NCI-H82 (cell line): ENCODE measurements around the gene RABL6.
"Not testable (repeated sequence)": the region's sequence is repeated elsewhere in the genome, so short reads cannot be mapped to it uniquely, and the experiment has no call there.

Source experiments
- DNase-seq: peaks from one replicate; lab custom pipeline; 2025; lab: John Stamatoyannopoulos, UW

The RABL6 gene

DNA sequence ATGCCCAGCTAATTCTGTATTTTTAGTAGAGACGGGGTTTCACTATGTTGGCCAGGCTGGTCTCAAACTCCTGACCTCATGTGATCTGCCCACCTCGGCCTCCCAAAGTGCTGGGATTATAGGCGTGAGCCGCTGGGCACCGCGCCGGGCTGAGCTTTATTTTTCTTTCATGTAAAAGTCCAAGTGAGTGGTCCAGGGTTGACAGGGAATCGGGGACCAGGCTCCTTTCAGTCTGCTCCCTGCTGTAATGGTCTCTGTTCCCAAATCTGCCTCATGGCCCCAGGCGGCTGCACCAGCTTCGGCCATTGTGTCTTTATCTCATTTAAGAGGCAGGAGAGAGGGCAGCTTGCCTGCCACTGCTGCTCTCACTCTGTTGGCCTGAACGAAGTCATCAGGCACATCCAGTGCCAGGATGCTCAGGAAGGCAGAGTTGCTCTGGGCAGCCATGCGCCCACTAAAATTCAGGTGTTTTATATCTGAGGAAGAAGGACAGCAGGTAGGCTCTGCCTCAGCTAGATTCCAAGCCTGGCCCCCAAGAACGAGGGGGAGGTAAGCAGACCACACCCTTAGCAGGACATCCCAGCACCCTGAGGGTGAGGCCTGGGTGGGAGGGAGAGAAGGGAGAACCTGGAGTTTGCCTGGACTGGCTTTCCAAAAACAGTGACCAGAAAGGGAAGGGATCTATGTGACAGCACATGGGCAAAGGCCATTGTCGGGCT lies 13.3 kb upstream of the RABL6 start:
- no peak for DNase-seq

DNA sequence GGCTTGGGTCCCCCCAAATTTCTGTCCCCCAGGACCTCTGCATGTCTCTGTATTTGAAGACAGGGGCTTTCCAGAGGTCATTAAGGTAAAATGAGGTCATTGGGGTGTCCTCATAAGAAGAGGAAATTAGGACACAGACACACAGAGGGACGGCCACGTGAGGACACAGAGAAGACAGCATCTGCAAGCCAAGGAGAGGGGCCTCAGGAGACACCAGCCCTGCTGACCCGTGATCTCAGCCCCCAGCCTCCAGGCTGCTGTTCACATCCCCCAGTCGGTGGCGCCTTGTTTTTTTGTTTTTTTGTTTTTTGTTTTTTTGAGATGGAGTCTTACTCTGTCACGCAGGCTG lies 12.8 kb upstream of the RABL6 start:
- no peak for DNase-seq

DNA sequence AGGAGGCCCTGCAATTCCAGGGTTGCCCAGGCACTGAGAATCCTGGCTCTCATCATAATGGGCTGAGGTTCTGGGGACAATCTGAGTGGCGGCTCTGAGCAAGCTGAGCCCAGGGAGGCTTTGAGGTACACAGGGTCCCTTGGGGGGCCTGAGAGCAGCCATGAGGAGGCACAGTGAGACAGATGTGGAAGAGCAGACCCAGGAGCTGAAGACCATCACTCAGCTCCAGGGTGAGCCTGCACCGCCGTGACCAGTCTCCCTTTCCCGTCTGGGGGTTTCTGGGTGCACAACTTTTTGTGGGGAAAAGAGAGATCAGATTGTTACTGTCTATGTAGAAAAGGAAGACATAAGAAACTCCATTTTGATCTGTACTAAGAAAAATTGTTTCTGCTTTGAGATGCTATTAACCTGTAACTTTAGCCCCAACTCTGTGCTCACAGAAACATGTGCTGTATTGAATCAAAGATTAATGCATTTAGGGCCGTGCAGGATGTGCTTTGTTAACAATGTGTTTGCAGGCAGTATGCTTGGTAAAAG lies 11.4 kb upstream of the RABL6 start, which contains the start of gene CCDC183:
Gene CCDC183, plus strand, starts transcription at position 101 of the 537 bp plus-strand sequence. Its CDS starts 60 bp downstream, at position 161.
- DNase-seq = no peak

DNA sequence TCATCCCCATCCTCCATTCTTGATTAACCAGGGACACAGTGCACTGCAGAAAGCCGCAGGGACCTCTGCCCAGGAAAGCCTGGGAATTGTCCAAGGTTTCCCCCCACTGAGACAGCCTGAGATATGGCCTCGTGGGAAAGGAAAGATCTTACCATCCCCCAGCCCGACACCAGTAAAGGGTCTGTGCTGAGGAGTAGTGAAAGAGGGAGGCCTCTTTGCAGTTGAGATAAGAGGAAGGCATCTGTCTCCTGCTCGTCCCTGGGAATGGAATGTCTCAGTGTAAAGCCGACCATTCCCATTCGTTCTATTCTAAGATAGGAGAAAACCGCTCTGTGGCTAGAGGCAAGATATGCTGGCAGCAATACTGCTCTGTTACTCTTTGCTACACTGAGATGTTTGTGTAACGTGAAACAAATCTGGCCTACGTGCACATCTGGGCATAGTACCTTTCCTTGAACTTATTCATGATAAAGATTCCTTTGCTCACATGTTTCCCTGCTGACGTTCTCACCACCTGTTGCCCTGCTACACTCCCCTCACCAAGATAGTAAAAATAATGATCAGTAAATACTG lies 10.9 kb upstream of the RABL6 start:
- DNase-seq = peak; percentile 43

DNA sequence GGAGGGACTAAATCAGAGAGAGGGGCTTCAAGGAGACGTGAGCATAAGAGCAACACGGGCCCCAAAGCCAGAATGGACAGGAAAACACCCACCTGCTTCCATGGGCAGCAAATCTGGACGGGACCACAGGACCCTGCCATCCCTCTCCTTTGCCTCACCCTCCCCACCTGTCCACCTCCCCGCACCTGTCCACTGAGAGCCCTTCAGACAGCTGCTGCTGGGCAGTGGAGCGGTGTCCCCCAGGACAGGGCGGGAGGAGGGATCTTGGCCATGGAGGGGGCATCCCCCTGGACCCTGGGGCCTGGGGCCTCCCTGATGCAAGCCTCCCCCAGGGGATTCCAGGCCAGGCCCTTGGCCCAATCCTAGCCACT lies 9.1 kb upstream of the RABL6 start:
- DNase-seq = no peak

DNA sequence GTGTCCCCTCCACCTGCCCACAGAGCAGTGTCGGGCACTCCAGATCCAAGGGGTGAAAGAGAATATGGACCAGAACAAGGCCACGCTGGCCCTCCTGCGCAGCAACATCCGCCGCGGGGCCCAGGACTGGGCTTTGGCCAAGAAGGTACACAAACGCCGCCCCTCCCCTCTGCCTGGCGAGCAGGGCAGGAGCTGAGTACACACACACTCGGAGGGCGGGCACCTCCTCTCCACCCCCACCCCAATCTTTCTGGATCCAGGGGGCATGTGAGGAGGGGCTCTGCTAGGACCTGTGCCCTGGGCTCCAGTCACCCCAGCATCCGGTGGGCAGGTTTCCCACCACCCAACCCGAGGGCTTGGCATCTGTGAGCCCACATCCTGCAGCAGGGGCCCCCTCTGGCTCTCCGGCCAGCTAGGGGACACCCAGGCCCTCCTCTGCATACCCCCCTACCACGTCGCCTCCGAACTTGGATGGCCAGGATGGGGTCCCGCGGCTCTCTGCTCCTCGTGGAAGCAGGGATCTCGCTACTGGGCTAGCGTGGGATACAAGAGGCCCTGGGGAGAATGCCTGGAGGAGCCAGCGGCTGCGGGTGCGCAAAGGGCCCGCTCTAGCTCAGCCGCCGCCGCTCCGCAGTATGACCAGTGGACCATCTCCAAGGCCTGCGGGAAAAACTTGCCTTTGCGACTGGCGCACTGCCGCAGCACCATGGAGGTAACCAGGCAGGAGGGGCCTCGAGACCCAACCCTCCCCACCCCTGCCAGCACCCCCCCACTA lies 8.5 kb upstream of the RABL6 start:
- no peak for DNase-seq

DNA sequence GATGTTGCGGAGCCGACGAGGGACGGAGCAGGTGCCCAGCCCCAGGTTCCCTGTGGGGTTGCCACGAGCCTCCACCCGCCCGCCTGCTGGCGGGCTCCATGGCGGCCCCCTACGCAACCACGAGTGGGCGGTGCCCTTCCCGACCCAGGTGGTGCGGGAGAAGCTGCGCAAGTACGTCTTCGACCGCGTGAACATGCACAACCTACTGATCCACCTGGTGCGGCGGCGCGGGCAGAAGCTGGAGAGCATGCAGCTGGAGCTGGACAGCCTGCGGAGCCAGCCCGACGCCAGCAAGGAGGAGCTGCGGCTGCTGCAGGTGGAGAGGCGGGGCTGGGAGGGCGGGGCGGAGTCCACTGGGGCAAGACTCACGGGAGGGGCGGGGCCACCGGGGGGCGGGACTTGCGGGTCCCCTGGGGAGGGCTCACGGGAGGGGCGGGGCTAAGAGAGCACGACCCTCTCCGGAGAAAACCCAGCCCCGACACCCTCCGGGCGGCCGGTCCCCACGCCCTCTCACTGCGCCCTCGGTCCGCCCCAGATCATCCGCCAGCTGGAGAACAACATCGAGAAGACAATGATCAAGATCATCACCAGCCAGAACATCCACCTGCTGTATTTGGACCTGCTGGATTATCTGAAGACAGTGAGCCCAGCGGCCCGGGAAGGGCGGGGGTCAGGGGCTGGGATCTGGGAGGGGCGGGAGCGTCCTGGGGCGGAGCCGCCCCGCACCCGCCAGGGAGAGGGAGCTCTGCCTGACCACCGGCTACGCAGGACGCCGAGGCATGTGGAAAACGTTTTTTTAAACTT lies 7.7 kb upstream of the RABL6 start:
- DNase-seq = peak; percentile 92

DNA sequence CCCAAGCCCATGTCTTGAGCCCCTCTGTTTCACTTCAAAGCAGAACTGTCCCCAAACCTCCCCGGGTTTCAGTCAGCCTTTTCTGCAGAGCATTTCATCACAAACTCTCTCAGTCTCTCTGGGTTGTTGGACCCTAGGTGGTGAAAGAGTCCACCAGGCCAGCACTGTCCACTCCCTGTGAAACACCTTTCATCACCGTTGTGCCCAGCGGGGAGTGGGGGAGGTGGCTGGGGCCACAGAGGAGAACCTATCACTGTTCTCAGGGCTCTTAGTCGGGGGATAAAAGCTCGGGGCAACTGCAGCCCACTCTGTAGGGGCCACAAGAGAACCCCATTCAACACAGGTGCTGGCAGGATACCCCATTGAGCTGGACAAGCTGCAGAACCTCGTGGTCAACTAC lies 5.4 kb upstream of the RABL6 start:
- no peak for DNase-seq

DNA sequence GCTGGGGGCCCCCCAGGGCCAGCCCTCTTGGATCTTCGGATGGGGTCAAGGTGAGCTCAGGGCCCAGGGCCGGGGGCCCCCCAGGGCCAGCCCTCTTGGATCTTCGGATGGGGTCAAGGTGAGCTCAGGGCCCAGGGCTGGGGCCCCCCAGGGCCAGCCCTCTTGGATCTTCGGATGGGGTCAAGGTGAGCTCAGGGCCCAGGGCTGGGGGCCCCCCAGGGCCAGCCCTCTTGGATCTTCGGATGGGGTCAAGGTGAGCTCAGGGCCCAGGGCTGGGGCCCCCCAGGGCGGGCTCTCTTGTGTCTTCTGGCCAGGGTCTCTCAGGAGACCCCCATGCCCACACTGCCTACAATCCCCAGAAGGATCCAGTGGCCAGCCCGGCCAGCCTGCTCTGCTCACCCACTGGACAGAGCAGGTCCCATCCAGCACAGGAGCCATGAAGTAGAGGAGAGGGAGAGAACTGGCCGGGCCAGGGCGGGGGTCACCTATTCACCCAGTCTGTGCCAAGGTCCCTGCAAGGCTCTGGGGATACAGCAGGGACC lies 4.7 kb upstream of the RABL6 start:
- not testable (repeated sequence) for DNase-seq

DNA sequence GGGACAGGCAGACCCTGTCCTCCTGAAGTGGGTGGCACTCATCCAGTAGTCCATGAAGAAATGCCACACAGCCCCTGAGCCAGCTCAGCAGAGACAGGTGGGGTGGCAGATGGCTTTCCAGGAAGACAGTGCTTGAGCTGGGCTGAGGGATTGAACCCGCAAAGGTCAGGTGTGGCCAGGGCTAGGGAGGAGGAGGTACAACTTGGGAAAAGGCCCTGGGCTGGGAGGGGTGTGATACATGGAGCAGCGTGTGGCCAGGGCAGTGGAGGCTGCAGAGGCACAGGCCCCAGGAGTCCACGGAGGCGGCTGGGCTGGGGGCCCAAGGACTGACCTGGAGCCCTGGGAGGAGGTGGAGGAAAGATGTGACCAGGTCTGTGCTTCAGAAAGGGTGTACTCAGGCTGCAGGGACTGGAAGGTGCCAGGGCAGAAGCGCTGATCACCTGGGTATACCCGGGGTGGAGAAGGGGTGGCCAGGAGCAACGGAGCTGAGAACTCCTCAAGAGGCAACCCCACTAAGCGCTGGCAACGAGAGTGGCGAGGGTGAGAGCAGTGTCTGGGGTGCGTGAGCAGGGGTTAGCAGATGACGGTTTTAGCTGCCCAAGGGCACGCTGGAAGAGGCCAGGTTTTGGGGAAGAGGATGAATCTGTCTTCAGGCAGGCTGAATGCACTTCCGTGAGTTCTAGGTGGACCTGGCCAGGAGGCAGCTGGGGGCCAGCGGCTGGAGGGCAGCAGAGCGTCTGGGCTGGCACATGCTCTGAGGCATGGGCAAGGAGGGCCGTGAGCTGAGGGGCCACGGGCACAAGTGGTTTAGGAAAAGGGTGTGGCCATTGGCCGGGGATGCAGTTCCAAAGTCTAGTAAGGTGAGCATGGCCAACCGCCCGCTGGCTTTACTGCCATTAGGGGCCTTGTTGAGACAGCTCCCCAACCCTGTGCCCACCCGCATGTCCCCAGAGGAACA lies 3.9 kb upstream of the RABL6 start:
- DNase-seq = peak; percentile 62

DNA sequence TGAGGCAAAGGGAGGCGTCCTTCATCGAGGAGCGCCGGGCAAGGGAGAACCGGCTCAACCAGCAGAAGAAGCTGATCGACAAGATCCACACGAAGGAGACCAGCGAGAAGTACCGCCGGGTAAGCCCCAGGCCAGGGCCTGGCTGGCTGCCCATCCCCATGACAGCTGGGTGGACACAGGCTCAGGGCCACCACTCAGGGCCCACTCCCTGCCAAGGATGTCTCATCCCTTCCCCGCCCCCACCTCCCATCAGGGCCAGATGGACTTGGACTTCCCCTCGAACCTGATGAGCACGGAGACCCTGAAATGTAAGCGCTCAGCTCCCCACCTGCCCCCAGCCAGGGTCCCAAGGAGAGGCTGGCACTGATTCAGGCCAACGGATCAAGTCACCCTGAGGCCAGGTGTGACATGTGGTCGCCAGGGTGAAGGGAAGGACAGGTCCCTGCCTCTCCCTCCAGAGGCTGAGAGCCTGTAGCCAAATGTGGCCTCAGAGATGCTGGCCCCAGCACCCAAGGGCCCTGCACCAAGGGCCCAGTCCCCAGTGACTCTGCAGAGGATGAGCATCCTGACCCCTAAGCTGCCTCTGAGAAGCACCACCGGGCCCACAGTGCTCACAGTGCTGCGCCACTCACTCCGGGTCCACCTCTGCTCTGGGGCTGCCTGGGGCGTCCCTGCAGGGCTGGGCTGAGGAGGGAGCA lies 3.1 kb upstream of the RABL6 start:
- DNase-seq = no peak

DNA sequence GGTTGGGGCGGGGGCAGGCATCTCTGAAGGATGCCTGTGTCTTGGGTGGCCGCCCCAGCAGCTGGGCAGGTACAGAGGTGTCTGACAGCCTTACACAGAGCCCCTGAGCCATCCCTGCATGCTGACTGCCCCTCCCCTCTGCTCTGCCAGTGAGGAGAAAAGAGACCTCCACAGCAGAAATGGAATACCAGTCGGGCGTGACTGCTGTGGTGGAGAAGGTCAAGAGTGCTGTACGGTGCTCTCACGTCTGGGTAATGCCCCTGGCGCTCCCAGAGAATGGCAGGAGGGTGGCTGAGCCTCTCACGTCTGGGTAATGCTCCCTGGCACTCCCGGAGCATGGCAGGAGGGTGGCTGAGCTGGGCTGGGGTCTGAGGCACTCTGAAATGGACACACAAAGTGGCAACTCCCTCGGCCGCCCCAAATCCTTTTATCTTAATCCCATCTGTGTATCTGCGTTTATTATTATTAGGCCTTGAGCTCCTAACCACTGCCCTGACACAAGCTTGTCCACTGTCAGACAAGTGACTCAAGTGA lies 2.5 kb upstream of the RABL6 start:
- peak; percentile 47 for DNase-seq

DNA sequence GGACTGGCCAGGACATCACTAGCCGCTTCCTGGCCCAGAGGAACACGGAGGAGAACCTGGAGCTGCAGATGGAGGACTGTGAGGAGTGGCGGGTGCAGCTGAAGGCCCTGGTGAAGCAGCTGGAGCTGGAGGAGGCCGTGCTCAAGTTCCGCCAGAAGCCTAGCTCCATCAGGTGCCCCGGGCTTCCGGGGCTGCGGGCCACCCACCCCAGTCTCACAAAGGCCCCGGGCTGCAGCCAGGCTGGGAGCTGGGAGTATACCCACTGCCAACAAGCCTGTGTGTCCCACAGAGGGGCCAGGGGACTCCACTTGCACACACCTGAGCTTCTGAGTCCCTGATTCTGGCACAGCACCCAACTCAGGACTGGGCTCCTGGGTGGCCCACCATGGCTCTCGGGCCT lies 1.7 kb upstream of the RABL6 start:
- no peak for DNase-seq

DNA sequence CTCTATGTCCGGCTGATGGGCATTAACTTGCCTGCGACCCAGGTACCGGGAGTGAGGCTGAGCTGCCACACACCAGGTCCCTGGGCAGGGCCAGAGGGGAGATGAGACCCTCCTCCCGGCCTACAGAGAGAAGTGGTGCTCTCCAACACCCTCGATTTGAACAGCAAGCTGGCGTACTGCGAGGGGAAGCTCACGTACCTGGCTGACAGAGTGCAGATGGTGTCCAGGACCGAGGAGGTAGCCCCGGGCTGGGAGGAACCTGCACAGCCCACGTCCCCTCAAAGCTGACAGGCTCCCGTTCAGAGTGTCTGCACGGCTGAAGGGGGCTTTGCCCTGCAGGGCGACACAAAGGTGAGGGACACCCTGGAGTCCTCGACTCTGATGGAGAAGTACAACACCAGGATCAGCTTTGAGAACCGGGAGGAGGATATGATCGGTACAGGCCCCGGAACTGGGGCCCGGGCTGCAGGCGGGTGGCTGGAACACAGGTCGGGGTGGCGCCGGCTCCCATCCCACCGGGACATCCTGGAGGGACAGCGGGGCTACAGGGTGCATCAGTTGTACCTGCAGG lies 1.0 kb upstream of the RABL6 start:
- no peak for DNase-seq

DNA sequence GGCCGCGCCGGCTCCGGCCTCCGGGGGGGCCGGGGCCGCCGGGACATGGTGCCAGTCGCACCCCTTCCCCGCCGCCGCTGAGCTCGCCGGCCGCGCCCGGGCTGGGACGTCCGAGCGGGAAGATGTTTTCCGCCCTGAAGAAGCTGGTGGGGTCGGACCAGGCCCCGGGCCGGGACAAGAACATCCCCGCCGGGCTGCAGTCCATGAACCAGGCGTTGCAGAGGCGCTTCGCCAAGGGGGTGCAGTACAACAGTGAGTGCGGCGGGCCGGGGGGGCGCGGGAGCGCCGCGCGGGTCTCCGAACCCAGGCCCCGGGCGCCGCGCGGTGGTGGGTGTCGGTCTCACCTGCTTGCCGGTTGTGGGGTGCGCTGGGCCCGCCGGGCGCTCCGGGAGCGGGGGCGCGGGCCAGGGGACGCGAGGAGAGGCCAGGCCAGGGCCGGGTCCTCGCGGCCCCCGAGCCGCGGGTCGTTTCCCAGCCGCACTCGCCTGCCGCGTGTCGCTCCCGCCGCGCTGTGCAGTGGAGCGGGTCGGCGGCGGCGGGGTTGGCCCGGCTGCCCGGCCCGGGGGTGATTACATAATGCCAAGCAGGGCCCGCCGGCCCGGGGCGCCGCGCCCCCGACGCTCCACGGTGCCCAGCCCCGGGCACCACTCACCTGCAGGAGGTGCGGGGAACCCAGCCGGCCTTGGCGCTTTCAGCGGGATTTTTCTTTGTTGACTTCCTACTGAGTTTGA lies 492 bp downstream of the RABL6 start:
- no peak for DNase-seq

DNA sequence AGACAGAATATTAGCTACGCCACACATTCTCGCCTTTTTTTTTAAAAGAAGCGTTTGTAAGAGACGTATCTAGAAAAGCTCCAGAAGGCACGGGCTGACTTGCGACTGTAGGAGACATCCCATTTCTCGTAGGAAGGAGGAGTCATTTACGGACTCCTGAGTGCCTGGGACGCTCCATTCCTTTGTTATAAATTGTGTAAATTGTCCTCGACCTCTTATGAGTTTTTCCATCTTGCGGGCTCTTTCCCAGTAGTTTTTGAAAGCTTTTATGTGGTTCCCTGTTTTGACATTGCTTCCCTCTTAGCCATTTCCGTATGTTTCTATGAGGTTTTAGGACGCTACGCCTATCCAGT lies 1.0 kb downstream of the RABL6 start:
- DNase-seq = peak; percentile 17

DNA sequence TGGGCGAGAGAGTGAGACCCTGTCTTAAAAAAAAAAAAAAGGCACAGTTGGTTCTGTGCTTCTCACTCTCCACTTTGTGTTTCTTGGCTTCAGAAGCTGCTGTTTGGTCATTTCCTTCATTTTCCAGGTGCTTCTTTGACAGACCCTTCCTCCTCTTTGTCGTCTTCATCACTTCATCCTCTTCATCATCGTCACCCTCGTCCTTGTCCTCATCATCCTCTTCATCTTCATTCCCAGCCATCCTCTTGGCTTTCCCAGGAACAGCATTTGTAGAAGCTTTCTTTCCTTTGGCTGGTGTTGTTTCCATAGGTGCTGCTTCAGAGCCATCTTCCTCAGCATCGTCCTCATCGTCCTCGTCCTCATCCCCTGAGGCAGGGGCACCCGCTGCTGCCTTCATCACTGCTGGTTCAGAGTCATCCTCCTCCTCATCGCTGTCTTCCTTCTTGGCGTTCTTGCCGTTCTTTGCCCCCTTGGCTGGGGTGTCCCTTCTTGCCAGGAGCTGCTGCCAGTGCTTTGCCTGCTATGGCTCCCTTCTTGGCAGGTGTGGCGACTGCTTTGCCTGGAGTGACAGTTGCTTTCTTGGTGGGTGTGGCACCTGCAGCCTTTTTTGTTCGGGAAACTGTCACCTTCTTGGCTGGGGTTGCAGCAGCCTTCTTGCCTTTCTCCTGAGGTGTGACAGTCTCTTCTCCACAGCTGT lies 7.1 kb downstream of the RABL6 start:
- no peak for DNase-seq

DNA sequence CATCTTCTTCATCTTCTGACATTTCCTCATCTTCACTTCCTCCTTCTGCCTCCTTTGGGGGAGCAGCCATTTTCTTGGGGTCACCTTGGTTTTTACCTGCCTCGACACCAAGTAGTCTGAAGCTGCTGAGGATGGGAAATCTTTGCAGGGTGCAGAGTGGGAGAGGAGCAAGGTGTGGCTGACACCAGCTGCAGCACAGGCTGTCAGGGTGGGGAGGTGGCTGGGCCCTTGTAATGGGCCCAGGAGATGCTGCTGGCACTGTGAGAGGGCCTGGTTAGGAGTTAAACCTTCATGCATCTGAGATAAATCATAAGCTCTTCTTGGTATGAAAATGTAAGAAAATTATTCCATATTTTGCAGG lies 7.7 kb downstream of the RABL6 start:
- no peak for DNase-seq
